HepG2 (cell line): ENCODE results near the gene TST. TPM values are rescaled to one million over a fixed set of nuclear protein-coding genes. Genes with fewer than 3 reads are reported as not detected.

Experiments used
- ATAC-seq: fragments of 200-7000 bp; cut with Tn5 transposase; 3 replicates; pipeline ENCODE4 v1.9.1; 2020; ENCODE audit warnings: mild to moderate bottlenecking, moderate library complexity
- BruUV-seq: library from RNA; stranded (reverse); fragments of 400-500 nt; replicated peaks from 2 replicates; lab custom pipeline; 2021; lab: Mats Ljungman, UMichigan
- CTCF ChIA-PET: fragments of 300-600 bp; formaldehyde crosslinking; extraction: SDS; loops from one replicate; lab custom pipeline; 2021; ENCODE audit warnings: low total read pairs, inconsistent platforms, low intra/inter-chr PET ratio; lab: Yijun Ruan, JAX
- POLR2A ChIA-PET: fragments of 350-600 bp; sonication (Branson Sonifier 250); formaldehyde crosslinking; loops from one replicate; lab custom pipeline; 2020; ENCODE audit warnings: antibody characterized with exemption, inconsistent platforms; lab: Yijun Ruan, JAX
- DNase-seq: peaks from one replicate; pipeline ENCODE4 v3.0.0-alpha.2; 2015; ENCODE audit warnings: low spot score
- FAIRE-seq: peaks from 3 replicates; lab custom pipeline; 2011; peaks lifted over from hg19 to GRCh38; lab: Jason Lieb, UNC
- H2AFZ ChIP-seq: one replicate; pipeline ENCODE4 v1.6.1; 2011; ENCODE audit warnings: low read length, inconsistent platforms
- H3K27ac ChIP-seq: fragments of 300-600 bp; 3 replicates; pipeline ENCODE4 v1.8.0; 2011; ENCODE audit warnings: mixed run types, mild to moderate bottlenecking, mixed read lengths, low read length, inconsistent platforms; ENCODE audit not compliant: insufficient read depth; ENCODE audit errors: extremely low read length
- H3K27me3 ChIP-seq, 2 experiments: fragments of 200-600 bp in 1 of 2; 2 replicates in 1 of 2; 3 replicates in 1 of 2; pipeline versions ENCODE4 v1.6.0 to v1.8.0; 2011; ENCODE audit warnings: low read length in 2 of 2, mild to moderate bottlenecking in 2 of 2, moderate library complexity in 2 of 2, inconsistent platforms in 1 of 2; ENCODE audit not compliant: insufficient read depth in 2 of 2, control insufficient read depth in 1 of 2
- H3K36me3 ChIP-seq, 2 experiments: fragments of 200-600 bp in 1 of 2; replicated peaks in 1 of 2; 2 replicates in 1 of 2; 3 replicates in 1 of 2; pipeline versions ENCODE4 v1.5.1 to v1.8.0; 2011; ENCODE audit warnings: low read length in 2 of 2, inconsistent platforms in 1 of 2; ENCODE audit not compliant: insufficient read depth in 2 of 2, control insufficient read depth in 1 of 2
- H3K4me1 ChIP-seq: 2 replicates; pipeline ENCODE4 v1.5.1; 2012; ENCODE audit warnings: low read length, inconsistent platforms; ENCODE audit not compliant: insufficient read depth
- H3K4me2 ChIP-seq: 2 replicates; pipeline ENCODE4 v1.6.0; 2011; ENCODE audit warnings: low read depth, low read length, inconsistent platforms
- H3K4me3 ChIP-seq, 3 experiments: fragments of 200-600 bp in 1 of 3; sonication (generic), shearing (Covaris generic) in 1 of 3; replicated peaks in 1 of 3; 2 replicates each; pipeline ENCODE4 v1.5.1; 2011 to 2016; ENCODE audit warnings: low read length in 3 of 3, inconsistent platforms in 2 of 3, low read depth in 2 of 3, mild to moderate bottlenecking in 2 of 3, control low read depth in 1 of 3, mixed read lengths in 1 of 3; ENCODE audit not compliant: insufficient read depth in 1 of 3
- H3K79me2 ChIP-seq: one replicate; pipeline ENCODE4 v1.6.1; 2011; ENCODE audit warnings: low read length, inconsistent platforms; ENCODE audit not compliant: insufficient read depth
- H3K9ac ChIP-seq: 2 replicates; pipeline ENCODE4 v1.6.0; 2011; ENCODE audit warnings: mild to moderate bottlenecking, low read depth, low read length, inconsistent platforms; ENCODE audit not compliant: insufficient read depth
- H3K9me3 ChIP-seq: 2 replicates; pipeline ENCODE4 v1.5.1; 2012; ENCODE audit warnings: mild to moderate bottlenecking, low read length
- H4K20me1 ChIP-seq: 2 replicates; pipeline ENCODE4 v1.6.0; 2011; ENCODE audit warnings: inconsistent platforms, mild to moderate bottlenecking, low read length, moderate library complexity; ENCODE audit not compliant: insufficient read depth
- CEBPB ChIP-seq: IDR thresholded peaks from 2 replicates; pipeline ENCODE4 v1.6.1; 2011; ENCODE audit warnings: low read depth, low read length, improper control_type of control experiment, borderline replicate concordance
- DNMT3B ChIP-seq: conservative IDR thresholded peaks from 2 replicates; pipeline ENCODE4 v1.6.1; 2016; ENCODE audit warnings: missing biosample characterization, control low read depth
- HNRNPLL ChIP-seq: fragments of 200-400 bp; formaldehyde crosslinking; IDR thresholded peaks from 2 replicates; pipeline ENCODE4 v1.6.1; 2017; ENCODE audit warnings: mild to moderate bottlenecking, low read depth, low read length; ENCODE audit not compliant: poor library complexity, severe bottlenecking
- KAT2B ChIP-seq: fragments of 150-350 bp; IDR thresholded peaks from 2 replicates; pipeline ENCODE4 v1.6.1; 2014; ENCODE audit warnings: low read depth, low read length, borderline replicate concordance
- KDM5B ChIP-seq: sonication (generic); formaldehyde crosslinking; IDR thresholded peaks from 2 replicates; pipeline ENCODE4 v1.4.0; 2020; ENCODE audit warnings: missing genetic modification reagents, mild to moderate bottlenecking, borderline replicate concordance
- MAFG ChIP-seq: sonication (generic); formaldehyde crosslinking; IDR thresholded peaks from 2 replicates; pipeline ENCODE4 v1.5.1; 2020; ENCODE audit warnings: mild to moderate bottlenecking, missing genetic modification reagents
- RAD51 ChIP-seq: fragments of 450-650 bp; IDR thresholded peaks from 2 replicates; pipeline ENCODE4 v1.6.1; 2016; ENCODE audit warnings: borderline replicate concordance
- SMARCE1 ChIP-seq: fragments of 450-650 bp; IDR thresholded peaks from 2 replicates; pipeline ENCODE4 v1.6.1; 2017; ENCODE audit warnings: borderline replicate concordance
- SMYD3 ChIP-seq: sonication (generic); formaldehyde crosslinking; IDR thresholded peaks from 2 replicates; pipeline ENCODE4 v1.8.1; 2023; ENCODE audit warnings: mild to moderate bottlenecking, missing genetic modification reagents
- TOPORS ChIP-seq: sonication (generic); formaldehyde crosslinking; IDR thresholded peaks from 2 replicates; pipeline ENCODE4 v1.8.0; 2023; ENCODE audit warnings: mild to moderate bottlenecking, missing genetic modification reagents
- YEATS4 ChIP-seq: sonication (generic); formaldehyde crosslinking; IDR thresholded peaks from 2 replicates; pipeline ENCODE4 v1.4.0; 2020; ENCODE audit warnings: missing genetic modification reagents, borderline replicate concordance
- ZFP36L1 ChIP-seq: sonication (generic); formaldehyde crosslinking; IDR thresholded peaks from 2 replicates; pipeline ENCODE4 v1.8.0; 2022; ENCODE audit warnings: mild to moderate bottlenecking, missing genetic modification reagents, moderate library complexity
- ZMYM2 ChIP-seq: sonication (generic); formaldehyde crosslinking; IDR thresholded peaks from 2 replicates; pipeline ENCODE4 v1.8.0; 2022; ENCODE audit warnings: mild to moderate bottlenecking, missing genetic modification reagents
- ZNF230 ChIP-seq: sonication (generic); formaldehyde crosslinking; IDR thresholded peaks from 2 replicates; pipeline ENCODE4 v1.4.0; 2020; ENCODE audit warnings: mild to moderate bottlenecking, missing genetic modification reagents
- ZNF501 ChIP-seq: sonication (generic); formaldehyde crosslinking; IDR thresholded peaks from 2 replicates; pipeline ENCODE4 v1.5.1; 2020; ENCODE audit warnings: mild to moderate bottlenecking, moderate library complexity, missing genetic modification reagents
- ZNF879 ChIP-seq: sonication (generic); formaldehyde crosslinking; IDR thresholded peaks from 2 replicates; pipeline ENCODE4 v1.8.1; 2023; ENCODE audit warnings: missing genetic modification reagents
- WGBS: methylation state at CpG from one replicate; pipeline ENCODE4 v1.1.6; 2017; ENCODE audit warnings: low lambda C conversion rate; 5-methylcytosine and 5-hydroxymethylcytosine counted together
- in situ Hi-C: cut with HindIII; loops from 2 replicates; pipeline ENCODE4 v1.10.0; 2017; ENCODE audit warnings: low pct_unique_long_range_greater_than_20kb; ENCODE audit not compliant: extremely low pct_ligation_motif_present
- intact Hi-C: fragments of 100-400 bp; cut with micrococcal nuclease; formaldehyde crosslinking; loops from one replicate; pipeline ENCODE4 v1.10.0; 2022; ENCODE audit not compliant: unreplicated experiment
- polyA plus RNA-seq, 8 experiments: library from polyadenylated mRNA; depleted of rRNA in 3 of 8; stranded (reverse) in 7 of 8; unstranded in 1 of 8; fragments of >200 nt; fragmentation: Illumina TruSeq in 4 of 8; extraction: Trizol in 4 of 8; gene quantifications; 2 replicates each; pipeline versions ENCODE4 v1.2.1 to v1.2.3, GENCODE V29; 2011 to 2016; ENCODE audit warnings: low read depth in 4 of 8, missing spikeins in 1 of 8, mixed read lengths in 1 of 8; ENCODE audit not compliant: insufficient read depth in 1 of 8
- total RNA-seq, 5 experiments: library from RNA; depleted of rRNA; stranded (reverse); fragments of >200 nt; fragmentation: Illumina TruSeq; extraction: Trizol; gene quantifications; 2 replicates each; pipeline ENCODE4 v1.2.3, GENCODE V29; 2016; ENCODE audit warnings: low read depth in 1 of 5
- TF ChIP-seq, protein P1 (sequence below): IDR thresholded peaks from 2 replicates; pipeline ENCODE4 v1.6.1; 2016; ENCODE audit warnings: low read depth
- TF ChIP-seq, protein P2 (sequence below): sonication (generic); formaldehyde crosslinking; IDR thresholded peaks from 2 replicates; pipeline ENCODE4 v1.4.0; 2020; ENCODE audit warnings: missing genetic modification reagents

Gene TST
- total and polyA plus RNA-seq, 2 of the 13 experiments (the other 11 are each of a cell fraction or from before 2014, with no cell fraction given), result 44.6 to 63.6 TPM

GRCh38 chr22:37057796-37058510 is 38.7 kb upstream of the TST start (continued):
- TF ChIP-seq ZFP36L1 (CRISPR knock-in tag) (no peak), HNRNPLL (no peak)

GRCh38 chr22:37057226-37057625 is 38.0 kb upstream of the TST start:
- Histone ChIP-seq H3K4me1 (peaks cover 54% of the 10 kb centered on the region), H3K36me3 (no peaks in the 10 kb centered on the region; a peak in 1 of 5 replicates), H2AFZ (no peak overlapping the region), H3K4me3 (no peak overlapping the region), H3K4me2 (no peak overlapping the region), H3K27me3 (no peaks in the 10 kb centered on the region), H3K9ac (no peak overlapping the region), H4K20me1 (no peaks in the 10 kb centered on the region), H3K27ac (no peak overlapping the region), H3K79me2 (no peaks in the 10 kb centered on the region), H3K9me3 (no peaks in the 10 kb centered on the region)
- intact Hi-C loops (no loop called here), in situ Hi-C loops (no loop called here)
- WGBS, result 79% methylated on average over 6 of the region's 9 CpGs
- ChIA-PET POLR2A (no interaction called here), CTCF (no interaction called here)
- FAIRE-seq (no peak), ATAC-seq (no peak), DNase-seq (no peak)
- BruUV-seq, result no TSS peak
- TF ChIP-seq KAT2B (no peak), DNMT3B (no peak), SMYD3 (CRISPR knock-in tag) (no peak), SMARCE1 (no peak), ZMYM2 (no peak), TOPORS (CRISPR knock-in tag) (no peak), YEATS4 (CRISPR knock-in tag) (no peak), RAD51 (no peak), ZNF501 (CRISPR knock-in tag) (no peak), ZNF879 (CRISPR knock-in tag) (no peak), KDM5B (no peak), CEBPB (no peak), ZNF230 (no peak), MAFG (CRISPR knock-in tag) (no peak)
- TF ChIP-seq, protein P1, sequence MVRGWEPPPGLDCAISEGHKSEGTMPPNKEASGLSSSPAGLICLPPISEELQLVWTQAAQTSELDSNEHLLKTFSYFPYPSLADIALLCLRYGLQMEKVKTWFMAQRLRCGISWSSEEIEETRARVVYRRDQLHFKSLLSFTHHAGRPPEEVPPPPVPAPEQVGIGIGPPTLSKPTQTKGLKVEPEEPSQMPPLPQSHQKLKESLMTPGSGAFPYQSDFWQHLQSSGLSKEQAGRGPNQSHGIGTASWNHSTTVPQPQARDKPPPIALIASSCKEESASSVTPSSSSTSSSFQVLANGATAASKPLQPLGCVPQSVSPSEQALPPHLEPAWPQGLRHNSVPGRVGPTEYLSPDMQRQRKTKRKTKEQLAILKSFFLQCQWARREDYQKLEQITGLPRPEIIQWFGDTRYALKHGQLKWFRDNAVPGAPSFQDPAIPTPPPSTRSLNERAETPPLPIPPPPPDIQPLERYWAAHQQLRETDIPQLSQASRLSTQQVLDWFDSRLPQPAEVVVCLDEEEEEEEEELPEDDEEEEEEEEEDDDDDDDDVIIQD (CRISPR knock-in tag), result no peak
- TF ChIP-seq, protein P2, sequence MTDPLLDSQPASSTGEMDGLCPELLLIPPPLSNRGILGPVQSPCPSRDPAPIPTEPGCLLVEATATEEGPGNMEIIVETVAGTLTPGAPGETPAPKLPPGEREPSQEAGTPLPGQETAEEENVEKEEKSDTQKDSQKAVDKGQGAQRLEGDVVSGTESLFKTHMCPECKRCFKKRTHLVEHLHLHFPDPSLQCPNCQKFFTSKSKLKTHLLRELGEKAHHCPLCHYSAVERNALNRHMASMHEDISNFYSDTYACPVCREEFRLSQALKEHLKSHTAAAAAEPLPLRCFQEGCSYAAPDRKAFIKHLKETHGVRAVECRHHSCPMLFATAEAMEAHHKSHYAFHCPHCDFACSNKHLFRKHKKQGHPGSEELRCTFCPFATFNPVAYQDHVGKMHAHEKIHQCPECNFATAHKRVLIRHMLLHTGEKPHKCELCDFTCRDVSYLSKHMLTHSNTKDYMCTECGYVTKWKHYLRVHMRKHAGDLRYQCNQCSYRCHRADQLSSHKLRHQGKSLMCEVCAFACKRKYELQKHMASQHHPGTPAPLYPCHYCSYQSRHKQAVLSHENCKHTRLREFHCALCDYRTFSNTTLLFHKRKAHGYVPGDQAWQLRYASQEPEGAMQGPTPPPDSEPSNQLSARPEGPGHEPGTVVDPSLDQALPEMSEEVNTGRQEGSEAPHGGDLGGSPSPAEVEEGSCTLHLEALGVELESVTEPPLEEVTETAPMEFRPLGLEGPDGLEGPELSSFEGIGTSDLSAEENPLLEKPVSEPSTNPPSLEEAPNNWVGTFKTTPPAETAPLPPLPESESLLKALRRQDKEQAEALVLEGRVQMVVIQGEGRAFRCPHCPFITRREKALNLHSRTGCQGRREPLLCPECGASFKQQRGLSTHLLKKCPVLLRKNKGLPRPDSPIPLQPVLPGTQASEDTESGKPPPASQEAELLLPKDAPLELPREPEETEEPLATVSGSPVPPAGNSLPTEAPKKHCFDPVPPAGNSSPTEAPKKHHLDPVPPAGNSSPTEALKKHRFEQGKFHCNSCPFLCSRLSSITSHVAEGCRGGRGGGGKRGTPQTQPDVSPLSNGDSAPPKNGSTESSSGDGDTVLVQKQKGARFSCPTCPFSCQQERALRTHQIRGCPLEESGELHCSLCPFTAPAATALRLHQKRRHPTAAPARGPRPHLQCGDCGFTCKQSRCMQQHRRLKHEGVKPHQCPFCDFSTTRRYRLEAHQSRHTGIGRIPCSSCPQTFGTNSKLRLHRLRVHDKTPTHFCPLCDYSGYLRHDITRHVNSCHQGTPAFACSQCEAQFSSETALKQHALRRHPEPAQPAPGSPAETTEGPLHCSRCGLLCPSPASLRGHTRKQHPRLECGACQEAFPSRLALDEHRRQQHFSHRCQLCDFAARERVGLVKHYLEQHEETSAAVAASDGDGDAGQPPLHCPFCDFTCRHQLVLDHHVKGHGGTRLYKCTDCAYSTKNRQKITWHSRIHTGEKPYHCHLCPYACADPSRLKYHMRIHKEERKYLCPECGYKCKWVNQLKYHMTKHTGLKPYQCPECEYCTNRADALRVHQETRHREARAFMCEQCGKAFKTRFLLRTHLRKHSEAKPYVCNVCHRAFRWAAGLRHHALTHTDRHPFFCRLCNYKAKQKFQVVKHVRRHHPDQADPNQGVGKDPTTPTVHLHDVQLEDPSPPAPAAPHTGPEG (CRISPR knock-in tag), result no peak
